Endothelial cell of umbilical vein (primary cell): ENCODE measurements around the gene ITPR2. TPM values are rescaled to one million over a fixed set of nuclear protein-coding genes. Genes with fewer than 3 reads are reported as not detected.

Experiments
- BruUV-seq: library from RNA; stranded (reverse); fragments of 400-500 nt; replicated peaks from 2 replicates; lab custom pipeline; 2021; lab: Mats Ljungman, UMichigan
- CTCF ChIA-PET: fragments of 300-600, 350-600 bp; sonication (Branson Sonifier 250); formaldehyde crosslinking; loops from one replicate; lab custom pipeline; 2021; ENCODE audit warnings: antibody characterized with exemption, inconsistent platforms; lab: Charles Lee
- POLR2A ChIA-PET: fragments of 300-600, 350-600 bp; sonication (Branson Sonifier 250); formaldehyde crosslinking; loops from one replicate; lab custom pipeline; 2021; ENCODE audit warnings: antibody characterized with exemption, inconsistent platforms; lab: Charles Lee
- DNase-seq: peaks from one replicate; pipeline ENCODE4 v3.0.0-alpha.2; 2011; ENCODE audit warnings: low read depth, low spot score
- FAIRE-seq: peaks from 2 replicates; lab custom pipeline; 2011; peaks lifted over from hg19 to GRCh38; lab: Jason Lieb, UNC
- H2AFZ ChIP-seq: 2 replicates; pipeline ENCODE4 v1.6.0; 2012; ENCODE audit warnings: low read depth, low read length, control low read depth, inconsistent platforms
- H3K27ac ChIP-seq: 2 replicates; pipeline ENCODE4 v1.5.1; 2011; ENCODE audit warnings: low read depth, mild to moderate bottlenecking, control low read depth, low read length, moderate library complexity; ENCODE audit not compliant: insufficient read depth
- H3K27me3 ChIP-seq, 2 experiments: 2 replicates each; pipeline versions ENCODE4 v1.6.0 to v1.6.1; 2011; ENCODE audit warnings: low read length in 2 of 2, mixed read lengths in 1 of 2; ENCODE audit not compliant: control insufficient read depth in 2 of 2, insufficient read depth in 2 of 2
- H3K36me3 ChIP-seq, 2 experiments: 2 replicates in 1 of 2; 3 replicates in 1 of 2; pipeline ENCODE4 v1.5.1; 2011; ENCODE audit warnings: low read length in 2 of 2, mild to moderate bottlenecking in 1 of 2, moderate library complexity in 1 of 2; ENCODE audit not compliant: control insufficient read depth in 2 of 2, insufficient read depth in 2 of 2; ENCODE audit errors: extremely low read depth in 1 of 2
- H3K4me1 ChIP-seq: 3 replicates; pipeline ENCODE4 v1.5.1; 2011; ENCODE audit warnings: mild to moderate bottlenecking, low read length; ENCODE audit not compliant: control insufficient read depth, insufficient read depth; ENCODE audit errors: extremely low read depth
- H3K4me2 ChIP-seq: 2 replicates; pipeline ENCODE4 v1.6.1; 2011; ENCODE audit warnings: low read length, control low read depth, mixed read lengths; ENCODE audit not compliant: insufficient read depth
- H3K4me3 ChIP-seq, 3 experiments: fragments of 200-600 bp in 1 of 3; sonication (generic), shearing (Covaris generic) in 1 of 3; replicated peaks in 1 of 3; 2 replicates each; pipeline ENCODE4 v1.5.1; 2011 to 2016; ENCODE audit warnings: control low read depth in 3 of 3, low read length in 3 of 3, mild to moderate bottlenecking in 2 of 3, inconsistent platforms in 1 of 3, low read depth in 1 of 3, moderate library complexity in 1 of 3; ENCODE audit not compliant: insufficient read depth in 1 of 3
- H3K79me2 ChIP-seq: 2 replicates; pipeline ENCODE4 v1.6.0; 2012; ENCODE audit warnings: low read length, inconsistent platforms; ENCODE audit not compliant: control insufficient read depth, insufficient read depth
- H3K9ac ChIP-seq: replicated peaks from 2 replicates; pipeline ENCODE3; 2011; ENCODE audit warnings: low read length, control low read depth; ENCODE audit not compliant: insufficient read depth; ENCODE audit errors: extremely low read depth
- H3K9me1 ChIP-seq: replicated peaks from 3 replicates; pipeline ENCODE4 v1.6.0; 2011; ENCODE audit warnings: mild to moderate bottlenecking, low read length; ENCODE audit not compliant: control insufficient read depth, insufficient read depth; ENCODE audit errors: extremely low read depth
- H3K9me3 ChIP-seq: replicated peaks from 2 replicates; pipeline ENCODE4 v1.5.1; 2012; ENCODE audit warnings: low read length, inconsistent platforms; ENCODE audit not compliant: control insufficient read depth, insufficient read depth
- H4K20me1 ChIP-seq: replicated peaks from 2 replicates; pipeline ENCODE3; 2011; ENCODE audit warnings: mild to moderate bottlenecking, low read length; ENCODE audit not compliant: control insufficient read depth, insufficient read depth; ENCODE audit errors: extremely low read depth
- EZH2 ChIP-seq: IDR thresholded peaks from 2 replicates; pipeline ENCODE4 v1.6.1; 2012; ENCODE audit warnings: borderline replicate concordance, low read depth, mild to moderate bottlenecking, moderate library complexity, low read length, inconsistent platforms; ENCODE audit not compliant: severe bottlenecking
- FOS ChIP-seq: IDR thresholded peaks from 2 replicates; pipeline ENCODE4 v1.6.1; 2011; ENCODE audit warnings: mild to moderate bottlenecking, low read length, moderate library complexity, borderline replicate concordance; ENCODE audit not compliant: insufficient read depth
- GATA2 ChIP-seq: IDR thresholded peaks from 2 replicates; pipeline ENCODE4 v1.7.0; 2011; ENCODE audit warnings: low read depth, mild to moderate bottlenecking, moderate library complexity, mixed read lengths, low read length; ENCODE audit not compliant: insufficient read length, insufficient read depth
- JUN ChIP-seq: IDR thresholded peaks from 2 replicates; pipeline ENCODE4 v1.6.1; 2011; ENCODE audit warnings: borderline replicate concordance, low read depth; ENCODE audit not compliant: insufficient read length, insufficient read depth
- MYC ChIP-seq: IDR thresholded peaks from one replicate; pipeline ENCODE4 v1.6.1; 2011; ENCODE audit warnings: mild to moderate bottlenecking, low read depth, low read length
- dilution Hi-C: fragments of 300-500 bp; cut with MboI; formaldehyde crosslinking; loops from one replicate; pipeline ENCODE4 v1.15.0; 2019; ENCODE audit warnings: low sequenced_read_pairs; ENCODE audit not compliant: extremely low pct_ligation_motif_present
- intact Hi-C: fragments of 100-400 bp; cut with micrococcal nuclease; formaldehyde crosslinking; loops from one replicate; pipeline ENCODE4 v1.10.0; 2022
- polyA plus RNA-seq, 4 experiments: library from polyadenylated mRNA; depleted of rRNA in 3 of 4; stranded (reverse) in 3 of 4; unstranded in 1 of 4; fragments of >200 nt; gene quantifications; 2 replicates each; pipeline versions ENCODE4 v1.2.1 to v1.2.3, GENCODE V29; 2011 to 2012; ENCODE audit warnings: missing spikeins in 1 of 4
- total RNA-seq: library from RNA; stranded (reverse); gene quantifications from 2 replicates; pipeline ENCODE4 v1.2.3, GENCODE V29; 2021
- TF ChIP-seq, protein P1 (sequence below): IDR thresholded peaks from 2 replicates; pipeline ENCODE4 v1.6.1; 2011; ENCODE audit not compliant: insufficient read depth, insufficient read length

Gene ITPR2
- total and polyA plus RNA-seq, 2 donors (not counting 3 experiments of a cell fraction or from before 2014, with no cell fraction given) = 16.2 to 86.8 TPM

- H3K9me1 ChIP-seq = no peaks in the 10 kb centered on the region
- H3K27ac ChIP-seq = no peak overlapping the region
- CTCF ChIA-PET = interaction anchor here (0.9 to 3.4 kb wide), 2 partner anchors 12 to 104 kb away, joined by 3 to 18 read pairs; no protein-coding TSS in a partner anchor
- intact Hi-C loops (no loop called here), dilution Hi-C loops (no loop called here)
- peaks cover 19% of the 10 kb centered on the region for H3K79me2 ChIP-seq
- FAIRE-seq (no peak), DNase-seq (no peak)
- H3K4me1 ChIP-seq = peaks cover 56% of the 10 kb centered on the region
- TF ChIP-seq FOS (no peak), MYC (no peak)
- POLR2A ChIA-PET = no interaction called here
- H3K4me3 ChIP-seq = no peak overlapping the region
- no peak overlapping the region for H3K4me2 ChIP-seq
- no peaks in the 10 kb centered on the region for H4K20me1 ChIP-seq
- no TSS peak for BruUV-seq
- H3K9me3 ChIP-seq = no peaks in the 10 kb centered on the region
- H3K27me3 ChIP-seq = no peaks in the 10 kb centered on the region
- no peak overlapping the region for H2AFZ ChIP-seq
- H3K9ac ChIP-seq = no peak overlapping the region
- no peaks in the 10 kb centered on the region for H3K36me3 ChIP-seq
Measured at GRCh38 chr12:26728205-26729050, 104.6 kb downstream of the ITPR2 start.

DNA sequence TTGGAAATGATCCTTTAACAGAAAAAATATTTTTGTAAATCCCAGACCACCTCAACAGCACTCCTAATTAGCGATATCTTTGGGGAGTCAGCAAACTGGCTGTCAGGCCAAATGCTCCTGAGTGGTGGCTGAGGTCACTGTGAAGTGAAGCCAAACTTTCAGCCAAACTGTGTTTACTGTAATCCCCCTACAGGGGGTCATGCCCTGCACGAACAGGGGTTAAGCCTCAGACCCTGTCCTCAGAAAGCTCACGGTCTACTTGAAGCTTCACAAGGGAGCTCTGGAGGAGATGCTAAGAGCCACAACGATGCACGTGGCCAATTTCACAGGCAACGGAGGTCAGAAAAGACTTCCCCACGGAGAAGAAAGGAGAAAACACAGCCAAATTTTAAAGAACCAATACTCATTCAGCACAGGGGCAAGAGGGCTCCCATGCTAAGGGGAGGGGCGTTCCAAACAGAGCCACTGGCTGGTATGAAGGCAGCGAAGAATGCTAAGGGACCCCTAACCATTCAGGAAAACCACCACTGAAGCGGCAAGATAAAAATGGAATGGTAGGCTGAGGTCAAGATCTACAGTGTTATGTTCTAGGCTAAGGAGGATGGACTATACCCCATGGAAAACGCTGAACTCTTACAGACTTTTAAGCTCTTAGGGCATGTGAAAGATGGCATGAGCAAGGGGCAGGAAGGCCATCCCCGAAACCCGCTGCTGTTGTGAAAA is 105.4 kb downstream of the ITPR2 start:
- H4K20me1 ChIP-seq = no peaks in the 10 kb centered on the region
- POLR2A ChIA-PET = no interaction called here

More for the DNA sequence above, 105.4 kb downstream of the ITPR2 start:
- FAIRE-seq (no peak), DNase-seq (no peak)
- no peaks in the 10 kb centered on the region for H3K27me3 ChIP-seq
- no peak overlapping the region for H3K27ac ChIP-seq
- H3K9ac ChIP-seq = no peak overlapping the region
- CTCF ChIA-PET = interaction anchor here (3.4 kb wide), 1 partner anchor 13 kb away, joined by 18 read pairs; no protein-coding TSS in a partner anchor
- TF ChIP-seq GATA2 (no peak), EZH2 (no peak), FOS (no peak), JUN (no peak), MYC (no peak)
- TF ChIP-seq, protein P1, sequence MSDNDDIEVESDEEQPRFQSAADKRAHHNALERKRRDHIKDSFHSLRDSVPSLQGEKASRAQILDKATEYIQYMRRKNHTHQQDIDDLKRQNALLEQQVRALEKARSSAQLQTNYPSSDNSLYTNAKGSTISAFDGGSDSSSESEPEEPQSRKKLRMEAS = no peak
- peaks cover 19% of the 10 kb centered on the region for H3K79me2 ChIP-seq
- no peak overlapping the region for H2AFZ ChIP-seq
- no peaks in the 10 kb centered on the region for H3K9me3 ChIP-seq
- dilution Hi-C loops = no loop called here
- H3K36me3 ChIP-seq = no peaks in the 10 kb centered on the region
- H3K4me1 ChIP-seq = peaks cover 64% of the 10 kb centered on the region
- no peak overlapping the region for H3K4me3 ChIP-seq
- intact Hi-C loops = no loop called here
- peak overlapping the region; percentile 8 for H3K4me2 ChIP-seq
- BruUV-seq = no TSS peak
- H3K9me1 ChIP-seq = no peaks in the 10 kb centered on the region
